Stimulated activated CD4-positive, alpha-beta T cell treated with anti-CD3 and anti-CD28 coated beads, Interleukin-4, amount 100 ng/mL, for 24 hours (primary cell): Measurements from ENCODE around the gene TRIM75.
"Not testable (repeated sequence)": the region's sequence is repeated elsewhere in the genome, so short reads cannot be mapped to it uniquely, and the experiment has no call there.

ENCODE experiments used
- DNase-seq: peaks from one replicate; pipeline ENCODE4 v3.0.0-alpha.2; 2020

Gene TRIM75

GRCh38 chr4:165079476-165079875 lies 25.8 kb downstream of the TRIM75 start:
- no peak for DNase-seq

- DNase-seq: not testable (repeated sequence)
Observed at GRCh38 chr4:165084787-165085186, 31.1 kb downstream of the TRIM75 start.

- no peak for DNase-seq
Observed at GRCh38 chr4:165085946-165086345, 32.3 kb downstream of the TRIM75 start.

DNA sequence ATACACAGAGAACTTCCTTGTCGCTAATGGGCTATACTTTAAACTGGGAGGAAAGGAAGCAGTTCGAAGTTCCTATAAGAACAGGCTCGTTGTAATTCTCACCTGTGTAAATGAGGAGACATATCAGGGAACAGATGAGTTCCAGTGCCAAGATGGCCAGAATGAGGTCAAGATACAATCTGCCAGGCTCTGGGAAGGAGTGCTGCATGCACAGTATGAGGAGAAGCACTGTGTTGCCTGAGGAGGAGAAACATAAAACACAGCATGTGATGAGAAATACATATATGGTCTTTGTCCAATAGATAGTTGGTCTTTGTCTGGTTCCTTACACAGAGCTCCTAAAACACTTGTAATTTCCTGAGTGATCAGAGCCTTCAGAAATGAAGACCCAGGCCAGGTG lies 34.7 kb downstream of the TRIM75 start:
- no peak for DNase-seq

DNA sequence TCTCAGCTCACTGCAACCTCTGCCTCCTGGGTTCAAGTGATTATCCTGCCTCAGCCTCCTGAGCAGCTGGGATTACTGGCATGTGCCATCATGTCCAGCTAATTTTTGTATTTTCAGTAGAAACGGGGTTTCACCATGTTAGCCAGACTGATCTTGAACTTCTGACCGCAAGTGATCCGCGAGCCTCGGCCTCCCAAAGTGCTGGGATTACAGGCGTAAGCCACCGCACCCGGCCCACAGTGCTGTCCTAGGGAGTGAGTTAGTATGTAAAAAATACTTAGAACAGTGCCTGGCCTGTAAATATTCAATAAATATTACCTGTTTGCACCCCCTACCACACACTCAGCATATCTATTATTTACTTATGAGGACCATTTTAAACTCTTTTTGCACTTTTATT lies 38.5 kb downstream of the TRIM75 start:
- not testable (repeated sequence) for DNase-seq

DNA sequence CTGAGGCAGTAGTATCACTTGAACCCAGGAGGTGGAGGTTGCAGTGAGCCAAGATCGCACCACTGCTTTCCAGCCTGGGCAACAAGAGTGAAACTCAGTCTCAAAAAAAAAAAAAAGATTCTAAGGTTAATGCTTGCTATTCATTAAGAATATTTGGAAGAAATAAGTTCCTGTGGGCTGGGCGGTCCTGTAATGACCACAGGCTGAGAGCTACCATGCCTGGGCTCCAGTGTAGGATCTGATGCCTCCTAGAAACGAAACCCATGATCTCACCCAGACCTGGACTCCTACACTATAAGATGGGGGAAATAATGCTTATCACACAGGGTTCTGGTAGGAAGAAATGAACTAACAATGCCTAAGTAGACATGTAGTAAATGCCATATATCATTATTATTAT lies 41.2 kb downstream of the TRIM75 start:
- no peak for DNase-seq

DNA sequence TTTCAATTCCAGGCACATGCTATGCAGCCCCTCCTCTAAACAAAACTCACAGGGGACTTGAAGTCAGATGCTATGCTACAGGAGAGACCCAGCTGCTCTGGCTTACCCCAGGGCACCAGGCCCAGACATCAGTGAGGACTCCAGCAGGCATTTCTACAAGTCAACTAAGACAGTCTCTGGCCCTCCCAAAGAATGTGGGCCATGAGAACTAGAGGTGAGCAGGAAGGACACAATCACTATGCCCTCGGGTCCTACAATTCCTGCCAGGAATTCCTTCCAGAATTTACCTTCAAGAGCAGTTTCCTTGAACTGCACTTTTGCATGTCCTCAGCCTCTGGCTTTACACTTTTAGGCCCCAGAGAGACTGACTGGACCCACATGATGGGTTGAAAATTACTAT lies 41.6 kb downstream of the TRIM75 start:
- DNase-seq: no peak

DNA sequence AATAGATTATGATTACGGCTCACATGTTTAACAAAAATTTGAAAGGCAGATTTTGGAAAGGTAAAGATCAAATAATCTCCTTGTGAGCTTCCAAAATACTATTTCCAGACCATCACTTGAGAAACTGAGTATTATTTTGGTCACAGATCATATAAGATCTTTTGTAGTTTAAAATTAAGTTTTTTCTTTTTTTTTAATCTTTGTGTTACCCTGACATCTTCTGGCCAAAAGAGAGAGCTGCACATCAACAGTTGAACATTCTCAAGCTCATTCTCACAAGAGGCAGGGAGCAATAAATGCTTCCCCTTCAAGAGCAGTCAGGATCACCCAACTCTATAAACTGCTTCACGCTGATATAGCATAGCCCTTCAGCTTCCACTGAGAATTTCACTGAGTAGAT lies 43.1 kb downstream of the TRIM75 start:
- no peak for DNase-seq

DNA sequence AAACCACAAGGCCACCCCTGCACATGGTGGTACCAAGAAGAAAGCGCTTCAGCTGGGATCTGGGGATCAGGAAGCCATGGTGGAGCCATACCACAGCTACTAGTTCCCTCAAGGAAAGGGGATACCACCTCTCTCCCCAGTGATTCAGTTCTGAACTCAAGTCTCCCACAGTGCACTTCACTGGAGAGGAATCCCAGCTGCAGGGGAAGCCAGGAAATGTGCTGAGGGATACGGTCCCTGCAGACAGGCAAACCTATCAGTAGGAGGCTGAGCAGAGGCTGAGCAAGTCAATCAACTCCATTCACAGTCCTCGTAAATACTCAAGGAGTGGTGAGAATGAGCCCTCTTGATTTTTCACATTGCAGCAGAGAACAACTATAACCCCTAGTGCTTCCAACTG lies 48.0 kb downstream of the TRIM75 start:
- DNase-seq: no peak

GRCh38 chr4:165106518-165106917 lies 52.9 kb downstream of the TRIM75 start:
- no peak for DNase-seq
